ENCODE results near the gene YPEL5. TPM values are rescaled to one million over a fixed set of nuclear protein-coding genes. Genes with fewer than 3 reads are reported as not detected.

YPEL5 gene
- polyA plus RNA-seq, 3 donors from 2014 or later = 110 to 163 (median 141) TPM

DNA sequence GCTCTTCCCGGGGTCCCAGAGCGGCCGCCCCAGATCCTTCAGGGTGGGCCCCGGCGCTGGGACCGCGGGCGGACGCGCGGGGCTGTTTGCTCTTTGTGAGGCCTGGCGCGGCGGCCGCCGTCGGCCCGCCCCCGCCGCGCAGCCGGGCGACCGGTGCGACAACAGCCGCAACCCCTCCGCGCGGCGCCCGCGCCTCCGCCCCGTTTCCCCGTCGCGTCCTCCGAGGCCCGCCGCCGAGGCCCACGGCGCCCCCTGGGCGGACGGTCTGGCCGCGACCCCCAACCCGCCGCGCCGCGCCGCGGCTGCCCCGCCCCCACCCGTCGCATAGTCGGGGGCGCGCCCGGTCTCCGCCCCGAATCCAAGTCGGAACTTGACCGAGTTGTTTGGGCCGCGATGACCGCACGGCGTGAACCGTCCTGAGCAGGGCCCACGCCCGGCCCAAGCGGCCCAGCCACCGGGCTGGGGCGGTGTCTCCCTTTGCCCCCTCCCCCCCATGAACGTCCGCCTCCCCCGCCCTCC is 448 bp downstream of the YPEL5 start:
- peaks cover 6 to 10% (median 9%) of the 10 kb centered on the region in 3 donors for H3K36me3 Mint-ChIP-seq
- H3K4me3 Mint-ChIP-seq = peak overlapping the region in 4 of 5 donors; percentile 78 to 88 (median 83)
- H3K27me3 Mint-ChIP-seq (ENCODE audit: low read depth in 3 of 3) = peaks cover 38 to 46% (median 45%) of the 10 kb centered on the region in 3 donors
- no peak for DNase-seq
- no peaks in the 10 kb centered on the region for H3K9me3 Mint-ChIP-seq
- H3K27ac Mint-ChIP-seq = peak overlapping the region in 5 of 6 donors; percentile 31 to 100 (median 99)
- peaks cover 44 to 52% of the 10 kb centered on the region in 2 donors for H3K4me1 Mint-ChIP-seq

DNA sequence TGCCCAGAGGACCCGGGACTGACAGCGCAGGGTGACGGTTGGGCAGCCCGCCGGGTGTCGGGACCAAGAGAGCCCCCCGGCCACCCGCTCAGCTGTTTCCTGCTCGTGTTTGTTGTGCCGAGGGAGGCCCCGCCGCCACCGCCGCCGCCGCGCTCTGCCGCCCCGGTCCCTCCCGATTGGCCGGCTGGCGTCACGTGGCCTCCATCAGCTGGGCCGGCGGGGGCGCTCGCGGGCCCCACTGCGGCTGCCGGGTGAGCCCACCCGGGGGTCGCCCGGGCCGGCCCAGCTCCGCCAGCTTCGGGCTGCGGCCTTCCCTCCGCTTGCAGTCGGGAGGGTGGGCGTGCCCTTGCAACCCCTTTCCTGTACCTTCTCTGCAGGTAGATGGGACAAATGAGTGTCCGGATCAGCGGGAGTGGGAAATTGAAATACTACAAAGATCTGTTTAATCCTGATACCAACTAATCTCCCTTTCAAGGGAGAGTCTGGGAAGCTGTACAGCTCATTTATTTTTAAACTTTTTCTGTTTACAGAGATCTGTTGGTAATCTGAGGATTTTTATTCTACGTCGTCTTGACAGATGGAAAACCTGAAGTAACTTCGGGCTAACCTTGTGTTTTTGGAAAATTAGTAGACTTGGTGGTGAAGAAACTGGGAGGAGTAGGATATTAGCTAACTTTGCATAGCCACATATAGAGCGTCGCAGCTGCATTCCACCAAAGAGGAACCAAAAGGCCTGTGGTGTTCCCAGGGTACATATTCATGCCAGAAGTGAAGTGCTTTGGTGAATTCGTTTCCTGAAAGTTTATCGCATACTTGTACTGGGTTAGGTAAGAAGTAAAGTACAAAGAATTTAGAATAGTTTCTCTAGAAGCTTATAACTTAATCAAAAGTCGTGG is 1.2 kb downstream of the YPEL5 start:
- Mint-ChIP-seq H3K4me3 (peak overlapping the region; percentile 78 to 88 (median 80)), H3K4me1 (peaks cover 45 to 56% of the 10 kb centered on the region in 2 donors), H3K27ac (peak overlapping the region; percentile 87 to 96 (median 94)), H3K27me3 (ENCODE audit: low read depth in 3 of 3) (peaks cover 40 to 50% (median 50%) of the 10 kb centered on the region in 3 donors), H3K36me3 (peaks cover 6 to 12% (median 12%) of the 10 kb centered on the region in 3 donors), H3K9me3 (no peaks in the 10 kb centered on the region)
- DNase-seq = peak; percentile 86 to 87 (median 87)

DNA sequence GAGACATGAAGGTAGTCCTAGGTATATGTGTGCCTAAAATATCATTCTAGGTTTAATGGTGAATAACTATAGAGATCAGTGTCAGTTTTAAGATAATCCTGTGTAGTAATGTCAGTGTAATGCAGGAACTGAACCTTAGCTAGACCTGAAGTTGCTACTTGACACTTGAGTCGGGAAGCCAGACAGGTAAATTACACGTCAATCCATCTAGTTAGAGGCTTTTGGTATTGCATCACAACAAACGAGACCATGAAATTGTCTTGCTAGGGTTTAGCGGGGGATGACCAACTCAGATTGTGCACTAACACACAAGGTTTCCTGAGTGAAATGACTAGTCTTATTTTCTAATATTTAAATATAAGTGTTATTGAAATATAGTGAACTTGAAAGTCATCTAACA is 2.0 kb downstream of the YPEL5 start:
- no peaks in the 10 kb centered on the region for H3K9me3 Mint-ChIP-seq
- H3K4me1 Mint-ChIP-seq = peaks cover 51 to 63% of the 10 kb centered on the region in 2 donors
- no peak for DNase-seq
- H3K4me3 Mint-ChIP-seq = peak overlapping the region; percentile 78 to 88 (median 80)
- H3K27me3 Mint-ChIP-seq (ENCODE audit: low read depth in 3 of 3) = peaks cover 41 to 56% (median 53%) of the 10 kb centered on the region in 3 donors
- H3K36me3 Mint-ChIP-seq = peaks cover 6 to 12% (median 12%) of the 10 kb centered on the region in 3 donors
- H3K27ac Mint-ChIP-seq = peak overlapping the region; percentile 69 to 96 (median 94)

DNA sequence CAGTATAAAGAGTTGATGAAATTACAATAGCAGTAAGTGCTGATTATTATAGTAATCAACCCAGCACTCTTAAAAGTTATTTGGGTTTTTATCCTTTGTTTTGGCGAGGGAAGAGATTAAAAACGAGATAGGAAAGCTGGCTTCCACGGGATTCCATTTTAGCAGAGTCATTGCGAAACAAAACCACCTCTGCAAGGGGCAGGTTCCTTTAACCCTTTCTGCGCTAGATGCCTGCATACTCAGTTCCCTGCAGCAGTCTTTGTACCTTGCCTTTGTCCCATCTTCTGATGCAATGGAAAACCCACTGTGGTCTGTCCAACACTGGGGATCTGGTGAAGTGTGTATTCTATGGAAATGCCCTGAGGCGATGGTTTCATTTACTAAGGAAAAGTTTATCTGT is 2.7 kb downstream of the YPEL5 start:
- DNase-seq = peak; percentile 26 to 35 (median 32)
- H3K27ac Mint-ChIP-seq = peak overlapping the region in 5 of 6 donors; percentile 41 to 94 (median 74)
- no peaks in the 10 kb centered on the region for H3K9me3 Mint-ChIP-seq
- H3K36me3 Mint-ChIP-seq = peaks cover 6 to 15% (median 15%) of the 10 kb centered on the region in 3 donors
- H3K4me3 Mint-ChIP-seq = peak overlapping the region; percentile 16 to 78 (median 40)
- H3K4me1 Mint-ChIP-seq = peaks cover 53 to 68% of the 10 kb centered on the region in 2 donors
- H3K27me3 Mint-ChIP-seq (ENCODE audit: low read depth in 3 of 3) = peaks cover 43 to 56% (median 56%) of the 10 kb centered on the region in 3 donors

DNA sequence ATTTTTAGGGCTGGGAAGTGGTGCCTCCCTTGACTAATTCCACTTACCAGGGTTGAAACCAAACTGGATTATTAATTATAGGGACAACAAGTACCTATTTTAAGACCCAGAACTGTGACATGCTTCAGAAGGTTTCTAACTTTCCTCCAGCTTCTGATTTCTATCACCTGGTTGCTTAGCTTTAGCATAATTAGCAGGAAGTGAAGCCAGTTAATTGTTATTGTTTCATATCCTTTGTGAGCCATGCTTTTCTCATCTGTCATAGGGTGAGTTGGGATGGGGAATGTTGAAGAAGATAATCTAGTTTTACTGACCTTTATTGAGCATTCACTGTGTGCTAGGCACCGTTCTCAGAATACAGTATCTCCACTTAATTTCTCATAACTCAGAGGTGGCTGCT is 3.2 kb downstream of the YPEL5 start:
- peak overlapping the region in 4 of 5 donors; percentile 5 to 45 (median 23) for H3K4me3 Mint-ChIP-seq
- H3K27me3 Mint-ChIP-seq (ENCODE audit: low read depth in 3 of 3) = peaks cover 43 to 60% (median 58%) of the 10 kb centered on the region in 3 donors
- peak in 1 of 3 donors; percentile 20 for DNase-seq
- H3K9me3 Mint-ChIP-seq = no peaks in the 10 kb centered on the region
- peaks cover 6 to 15% (median 15%) of the 10 kb centered on the region in 3 donors for H3K36me3 Mint-ChIP-seq
- H3K27ac Mint-ChIP-seq = peak overlapping the region; percentile 9 to 93 (median 44)
- peaks cover 53 to 69% of the 10 kb centered on the region in 2 donors for H3K4me1 Mint-ChIP-seq

DNA sequence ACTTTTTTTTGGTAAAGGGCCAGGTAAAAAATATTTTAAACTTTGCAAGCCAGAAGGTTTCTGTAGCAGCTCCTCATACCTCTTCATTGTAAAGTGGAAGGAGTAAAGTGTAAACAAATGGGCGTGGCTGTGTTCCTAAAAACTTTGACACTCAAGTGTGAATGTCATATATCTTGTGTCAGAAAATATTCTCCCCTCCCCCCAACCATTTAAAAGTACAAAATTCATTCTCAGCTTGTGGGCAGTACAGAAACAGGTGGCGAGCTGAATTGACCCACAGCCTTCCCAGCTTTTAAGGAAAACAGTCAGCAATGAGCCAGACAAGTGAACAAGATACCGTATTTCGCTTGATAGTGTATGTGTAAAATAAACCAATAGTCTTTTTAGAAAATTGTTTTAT is 4.0 kb downstream of the YPEL5 start:
- Mint-ChIP-seq H3K9me3 (no peaks in the 10 kb centered on the region), H3K27ac (peak overlapping the region in 4 of 6 donors; percentile 13 to 93 (median 47)), H3K36me3 (peaks cover 6 to 18% (median 15%) of the 10 kb centered on the region in 3 donors), H3K4me3 (peak overlapping the region in 2 of 5 donors; percentile 2 to 18), H3K4me1 (peaks cover 54 to 75% of the 10 kb centered on the region in 2 donors), H3K27me3 (ENCODE audit: low read depth in 3 of 3) (peaks cover 45 to 61% (median 60%) of the 10 kb centered on the region in 3 donors)
- peak; percentile 21 to 25 (median 22) for DNase-seq

DNA sequence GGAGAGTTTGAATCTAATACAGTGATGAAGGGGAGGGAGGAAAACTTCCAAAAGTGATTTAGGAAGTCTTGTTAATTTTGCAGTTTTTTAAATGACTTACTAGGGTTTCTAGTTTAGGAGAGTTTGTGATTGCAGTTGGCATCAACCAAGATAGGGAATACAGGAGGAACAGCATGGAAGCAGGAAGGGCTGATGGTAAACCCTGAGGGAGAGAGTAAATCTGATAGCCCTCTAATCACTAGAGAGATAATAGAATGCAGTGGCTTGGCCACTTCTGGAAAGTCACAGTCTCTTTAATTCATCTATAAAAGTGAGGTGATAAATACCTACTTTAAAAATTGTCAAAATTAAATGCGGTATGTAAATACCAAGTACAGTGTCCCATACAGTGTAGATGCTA is 5.6 kb downstream of the YPEL5 start:
- peaks cover 6 to 28% (median 24%) of the 10 kb centered on the region in 3 donors for H3K36me3 Mint-ChIP-seq

DNA sequence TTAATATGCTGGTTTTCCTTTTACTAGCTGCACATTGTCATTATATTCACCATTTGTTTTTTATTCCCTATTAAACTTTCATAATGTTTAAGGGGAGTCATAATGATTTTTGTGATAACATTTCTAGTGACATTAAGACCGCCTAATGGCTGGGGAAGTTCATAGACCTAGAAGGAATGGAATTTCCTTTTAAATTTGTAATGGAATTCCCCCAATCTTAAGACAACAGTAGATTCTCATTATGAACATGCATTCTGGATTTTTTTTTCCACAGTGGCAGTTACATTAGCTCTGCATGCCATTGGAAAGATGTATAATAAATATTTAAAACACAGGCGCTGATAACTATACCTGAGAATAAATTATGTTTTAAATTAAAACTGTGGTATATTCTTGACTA is 8.4 kb downstream of the YPEL5 start:
- no peaks in the 10 kb centered on the region for H3K9me3 Mint-ChIP-seq
- no peak overlapping the region for H3K27ac Mint-ChIP-seq
- H3K27me3 Mint-ChIP-seq (ENCODE audit: low read depth in 3 of 3) = peaks cover 23 to 59% (median 58%) of the 10 kb centered on the region in 3 donors
- DNase-seq = no peak
- peaks cover 40 to 71% of the 10 kb centered on the region in 2 donors for H3K4me1 Mint-ChIP-seq
- peaks cover 15 to 53% (median 42%) of the 10 kb centered on the region in 3 donors for H3K36me3 Mint-ChIP-seq
- no peak overlapping the region for H3K4me3 Mint-ChIP-seq

More for the DNA sequence above, 5.6 kb downstream of the YPEL5 start:
- Mint-ChIP-seq H3K4me3 (no peak overlapping the region), H3K27ac (peak overlapping the region in 2 of 6 donors; percentile 1 to 26), H3K9me3 (no peaks in the 10 kb centered on the region), H3K4me1 (peaks cover 59 to 82% of the 10 kb centered on the region in 2 donors), H3K27me3 (ENCODE audit: low read depth in 3 of 3) (peaks cover 44 to 63% (median 59%) of the 10 kb centered on the region in 3 donors)
- DNase-seq = no peak

DNA sequence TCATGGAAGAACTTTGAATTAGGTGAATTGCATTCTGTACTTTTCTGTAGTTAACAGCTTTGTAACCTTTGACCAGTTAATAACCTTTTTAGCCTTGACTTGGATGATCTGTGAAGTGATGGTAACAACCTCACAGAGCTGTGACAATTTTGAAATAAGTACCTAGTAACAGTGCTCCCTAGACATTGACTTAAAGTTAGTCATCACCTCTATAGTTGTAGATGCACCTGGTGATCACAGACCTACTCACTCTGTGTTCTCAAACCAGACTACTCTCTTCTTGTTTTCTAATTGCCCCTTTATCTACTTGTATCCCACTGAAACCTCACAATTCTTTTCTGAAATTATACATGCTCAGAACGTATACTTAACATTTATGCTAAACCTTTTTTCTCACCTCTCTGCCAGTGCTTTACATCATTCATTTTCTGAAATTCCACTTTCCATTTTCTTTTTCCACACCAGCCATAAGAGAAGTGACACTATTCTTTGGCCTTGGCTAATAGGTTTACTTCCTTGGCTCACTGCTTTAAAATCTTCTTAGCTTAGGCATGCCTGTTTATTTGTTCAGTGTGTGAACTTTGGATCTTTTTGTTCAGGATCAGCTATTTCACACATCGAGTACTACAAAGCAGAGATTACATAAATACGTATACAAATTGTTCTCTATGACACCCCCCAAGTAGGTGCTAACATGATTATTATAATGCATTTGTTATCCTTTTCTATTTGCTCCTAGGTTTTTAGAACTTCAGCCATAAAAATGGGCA is 9.3 kb downstream of the YPEL5 start:
- H3K4me3 Mint-ChIP-seq = no peak overlapping the region
- peaks cover 32 to 62% of the 10 kb centered on the region in 2 donors for H3K4me1 Mint-ChIP-seq
- peak overlapping the region in 3 of 6 donors; percentile 5 to 68 (median 17) for H3K27ac Mint-ChIP-seq
- H3K27me3 Mint-ChIP-seq (ENCODE audit: low read depth in 3 of 3) = peaks cover 22 to 61% (median 55%) of the 10 kb centered on the region in 3 donors
- H3K36me3 Mint-ChIP-seq = peaks cover 14 to 57% (median 47%) of the 10 kb centered on the region in 3 donors
- H3K9me3 Mint-ChIP-seq = no peaks in the 10 kb centered on the region
- peak in 1 of 3 donors; percentile 10 for DNase-seq

DNA sequence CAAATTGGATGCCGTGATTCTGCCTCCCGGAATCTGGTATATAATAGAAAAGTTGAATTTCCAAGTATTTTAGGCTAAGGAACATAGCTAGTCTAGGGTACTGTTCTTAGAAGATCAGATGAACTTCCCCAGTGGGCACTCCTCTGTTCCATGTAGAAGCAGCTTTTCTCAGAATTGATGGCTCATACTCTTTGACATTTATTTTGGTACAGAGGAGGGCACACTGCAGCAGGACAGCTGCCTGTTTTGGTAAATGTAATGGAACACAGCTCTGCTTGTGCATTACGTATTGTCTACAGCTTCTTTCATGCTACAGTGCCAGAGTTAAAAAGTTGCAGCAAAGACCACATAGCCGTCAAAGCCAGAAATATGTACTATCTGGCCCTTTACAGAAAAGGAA is 10.8 kb downstream of the YPEL5 start:
- Mint-ChIP-seq H3K27me3 (ENCODE audit: low read depth in 3 of 3) (peaks cover 32 to 68% (median 51%) of the 10 kb centered on the region in 3 donors), H3K27ac (peak overlapping the region in 1 of 6 donors; percentile 45), H3K4me3 (no peak overlapping the region), H3K4me1 (peaks cover 24 to 47% of the 10 kb centered on the region in 2 donors), H3K9me3 (no peaks in the 10 kb centered on the region), H3K36me3 (peaks cover 12 to 60% (median 48%) of the 10 kb centered on the region in 3 donors)
- DNase-seq = peak in 1 of 3 donors; percentile 12

DNA sequence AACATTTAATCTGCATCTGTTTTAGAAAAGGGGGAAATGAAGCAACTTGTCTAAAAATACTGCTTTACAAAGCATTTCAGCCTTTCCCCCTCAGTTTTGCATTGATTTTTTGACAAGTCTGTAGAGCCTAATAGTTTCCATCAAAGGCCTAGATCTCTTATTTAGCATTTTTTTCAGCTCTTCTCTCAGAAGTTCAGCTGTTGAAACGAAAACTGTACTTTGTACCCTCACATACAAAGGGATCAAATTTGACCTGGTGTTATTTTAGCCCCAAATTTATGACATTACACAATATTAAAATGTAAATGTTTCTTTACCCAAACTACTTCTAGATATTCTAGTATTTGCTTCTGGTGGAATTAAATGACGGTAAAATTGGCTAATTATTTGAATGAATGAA is 13.0 kb downstream of the YPEL5 start:
- no peak for DNase-seq
- Mint-ChIP-seq H3K27ac (peak overlapping the region in 1 of 6 donors; percentile 7), H3K9me3 (no peaks in the 10 kb centered on the region), H3K36me3 (peaks cover 12 to 58% (median 45%) of the 10 kb centered on the region in 3 donors), H3K27me3 (ENCODE audit: low read depth in 3 of 3) (peaks cover 32 to 72% (median 60%) of the 10 kb centered on the region in 3 donors), H3K4me1 (peaks cover 16 to 34% of the 10 kb centered on the region in 2 donors), H3K4me3 (no peak overlapping the region)

DNA sequence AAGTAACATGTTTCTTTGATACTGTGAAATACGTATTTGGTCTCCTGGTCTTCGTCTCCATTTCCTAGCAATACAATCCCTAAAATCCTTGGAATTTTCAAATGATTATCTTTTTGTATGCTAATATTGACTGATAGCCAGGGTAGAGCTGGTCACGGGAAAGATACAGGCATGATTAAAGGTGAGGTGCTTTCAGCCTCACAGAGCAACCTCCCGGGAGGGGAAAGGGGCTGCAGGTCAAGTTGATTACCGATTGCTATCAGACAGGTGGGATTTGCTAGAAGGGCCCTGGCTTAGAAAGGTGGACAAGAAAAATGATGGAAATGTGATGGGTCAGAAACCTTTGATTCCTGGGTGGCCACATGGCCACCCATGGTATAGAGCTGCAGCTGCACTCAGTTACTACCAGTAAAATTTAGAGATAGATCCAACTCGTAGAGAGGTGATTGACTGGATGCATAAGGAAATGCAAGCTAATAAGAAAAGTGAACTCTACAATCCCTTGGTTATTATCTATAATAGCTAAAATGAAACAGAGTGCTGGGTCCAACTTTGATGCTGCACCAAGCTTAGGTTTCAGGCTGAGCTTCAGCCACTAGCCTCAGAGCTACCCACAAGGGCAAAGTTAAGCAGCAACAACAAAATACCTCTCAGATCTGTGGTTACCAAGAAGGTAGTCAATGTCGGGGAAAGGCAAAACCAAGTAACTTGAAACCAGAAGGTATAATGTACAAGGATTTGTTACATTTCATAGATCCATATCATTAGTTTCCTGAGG is 15.3 kb downstream of the YPEL5 start:
- Mint-ChIP-seq H3K4me3 (no peak overlapping the region), H3K4me1 (peaks cover 6 to 22% of the 10 kb centered on the region in 2 donors), H3K27ac (peak overlapping the region in 4 of 6 donors; percentile 4 to 80 (median 28)), H3K9me3 (no peaks in the 10 kb centered on the region), H3K27me3 (ENCODE audit: low read depth in 3 of 3) (peaks cover 20 to 58% (median 48%) of the 10 kb centered on the region in 3 donors), H3K36me3 (peaks cover 12 to 48% (median 39%) of the 10 kb centered on the region in 3 donors)
- DNase-seq = peak; percentile 22 to 26 (median 25)
